HFFc6 (cell line): ENCODE measurements around the gene HES7. TPM values are rescaled to one million over a fixed set of nuclear protein-coding genes. Genes with fewer than 3 reads are reported as not detected.
A peak's percentile ranks its signal among the peaks of the same experiment; 100 is the strongest.

Experiments used
- DNase-seq: peaks from one replicate; pipeline ENCODE4 v3.0.0-alpha.2; 2018
- H3K27ac Mint-ChIP-seq: 2 replicates; pipeline ENCODE4 v1.8.0; 2020; ENCODE audit warnings: mild to moderate bottlenecking, mixed read lengths
- H3K27me3 Mint-ChIP-seq: 2 replicates; pipeline ENCODE4 v1.8.0; 2021; ENCODE audit warnings: mild to moderate bottlenecking, moderate library complexity, mixed read lengths; ENCODE audit not compliant: insufficient read depth
- H3K36me3 Mint-ChIP-seq: 2 replicates; pipeline ENCODE4 v1.8.0; 2021; ENCODE audit warnings: low read depth, mixed read lengths
- H3K4me1 Mint-ChIP-seq: 2 replicates; pipeline ENCODE4 v1.8.0; 2020; ENCODE audit warnings: low read depth, mixed read lengths
- H3K4me3 Mint-ChIP-seq: 2 replicates; pipeline ENCODE4 v1.8.0; 2020; ENCODE audit warnings: mild to moderate bottlenecking, moderate library complexity, mixed read lengths
- H3K9me3 Mint-ChIP-seq: 2 replicates; pipeline ENCODE4 v1.8.0; 2020; ENCODE audit warnings: mild to moderate bottlenecking, mixed read lengths
- total RNA-seq, 6 experiments: library from RNA; stranded (reverse); fragmentation: NEBNext Ultra II Directional; extraction: Animal tissue kit (Norgen Biotek cat#: 25700); gene quantifications; 2 replicates in 1 of 6; 3 replicates in 5 of 6; pipeline ENCODE4 v1.2.3, GENCODE V29; 2021
- TF ChIP-seq, protein P1 (sequence below): fragments of 200-600 bp; sonication (generic); IDR thresholded peaks from 2 replicates; pipeline ENCODE4 v1.5.0; 2021; ENCODE audit warnings: antibody characterized with exemption, mild to moderate bottlenecking

Gene HES7
- total RNA-seq, 6 experiments from 2014 or later = 0.24 to 0.54 (median 0.41) TPM

DNA sequence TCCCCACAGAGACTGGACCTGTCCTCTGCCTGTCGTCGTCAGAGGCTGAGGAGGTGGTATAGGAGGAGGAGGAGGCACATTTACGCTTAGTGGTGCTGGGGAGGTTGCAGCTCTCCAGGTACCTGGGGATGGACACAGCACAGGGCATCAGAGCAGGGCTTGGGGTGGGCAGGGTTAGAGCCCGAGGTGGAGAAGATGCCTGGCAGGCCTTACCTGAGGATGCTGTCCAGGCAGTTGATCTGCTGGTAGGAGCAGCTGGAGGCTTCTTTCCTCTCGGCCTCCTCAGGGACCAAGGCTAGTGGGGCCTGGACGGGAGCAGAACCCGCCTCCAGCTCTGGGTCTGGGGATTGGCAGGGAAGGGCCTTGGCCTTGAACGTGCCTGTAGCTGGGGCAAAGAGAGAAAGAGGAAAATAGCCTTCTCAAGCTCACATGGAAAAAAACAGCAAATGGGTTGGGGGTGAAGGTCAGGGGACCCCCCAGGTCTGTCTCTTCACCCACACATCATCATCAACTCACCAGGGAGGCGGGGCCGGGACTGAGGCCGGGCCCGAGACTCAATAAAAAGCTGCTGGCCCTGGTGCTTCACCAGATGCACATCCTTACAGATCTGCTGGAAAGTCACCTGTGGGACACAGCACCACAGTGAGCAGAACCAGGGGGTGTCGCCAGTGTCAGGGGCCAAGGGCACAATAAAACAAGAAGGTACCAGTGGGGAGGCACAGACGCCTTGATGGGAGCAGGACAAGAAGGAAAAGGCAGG is 22.7 kb upstream of the HES7 start:
- Mint-ChIP-seq H3K9me3 (no peaks in the 10 kb centered on the region), H3K4me3 (no peak overlapping the region), H3K27me3 (peaks cover 34% of the 10 kb centered on the region), H3K36me3 (peaks cover 20% of the 10 kb centered on the region), H3K4me1 (peaks cover 3% of the 10 kb centered on the region), H3K27ac (peak overlapping the region; percentile 10; the same call in 1 of the 2 replicates)
- no peak for DNase-seq
- TF ChIP-seq, protein P1, sequence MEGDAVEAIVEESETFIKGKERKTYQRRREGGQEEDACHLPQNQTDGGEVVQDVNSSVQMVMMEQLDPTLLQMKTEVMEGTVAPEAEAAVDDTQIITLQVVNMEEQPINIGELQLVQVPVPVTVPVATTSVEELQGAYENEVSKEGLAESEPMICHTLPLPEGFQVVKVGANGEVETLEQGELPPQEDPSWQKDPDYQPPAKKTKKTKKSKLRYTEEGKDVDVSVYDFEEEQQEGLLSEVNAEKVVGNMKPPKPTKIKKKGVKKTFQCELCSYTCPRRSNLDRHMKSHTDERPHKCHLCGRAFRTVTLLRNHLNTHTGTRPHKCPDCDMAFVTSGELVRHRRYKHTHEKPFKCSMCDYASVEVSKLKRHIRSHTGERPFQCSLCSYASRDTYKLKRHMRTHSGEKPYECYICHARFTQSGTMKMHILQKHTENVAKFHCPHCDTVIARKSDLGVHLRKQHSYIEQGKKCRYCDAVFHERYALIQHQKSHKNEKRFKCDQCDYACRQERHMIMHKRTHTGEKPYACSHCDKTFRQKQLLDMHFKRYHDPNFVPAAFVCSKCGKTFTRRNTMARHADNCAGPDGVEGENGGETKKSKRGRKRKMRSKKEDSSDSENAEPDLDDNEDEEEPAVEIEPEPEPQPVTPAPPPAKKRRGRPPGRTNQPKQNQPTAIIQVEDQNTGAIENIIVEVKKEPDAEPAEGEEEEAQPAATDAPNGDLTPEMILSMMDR = no peak

DNA sequence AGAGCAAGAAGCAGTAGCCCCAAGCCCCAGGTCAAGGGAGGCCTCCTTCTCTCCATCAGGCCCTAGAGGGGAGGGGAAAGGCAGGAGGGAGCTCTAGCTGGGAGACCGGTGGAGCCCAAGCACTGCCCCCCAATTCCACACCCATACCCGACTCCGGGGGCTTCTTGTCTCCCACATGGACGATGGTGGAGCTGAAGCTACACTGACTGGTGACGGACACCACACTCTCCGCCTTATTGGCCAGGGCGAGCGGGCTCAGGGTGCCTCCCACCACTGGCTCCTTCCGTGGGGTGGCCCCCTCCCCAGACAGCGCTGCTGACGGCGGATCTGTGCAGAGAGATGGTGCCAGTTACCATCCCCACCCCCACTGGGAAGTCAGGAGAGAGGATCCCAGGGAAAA is 21.9 kb upstream of the HES7 start:
- Mint-ChIP-seq H3K4me1 (no peaks in the 10 kb centered on the region; the same call in 1 of the 2 replicates), H3K36me3 (peaks cover 20% of the 10 kb centered on the region), H3K27me3 (peaks cover 38% of the 10 kb centered on the region), H3K4me3 (no peak overlapping the region), H3K9me3 (no peaks in the 10 kb centered on the region), H3K27ac (peak overlapping the region; percentile 18; the same call in 1 of the 2 replicates)
- TF ChIP-seq, protein P1 = no peak
- no peak for DNase-seq

DNA sequence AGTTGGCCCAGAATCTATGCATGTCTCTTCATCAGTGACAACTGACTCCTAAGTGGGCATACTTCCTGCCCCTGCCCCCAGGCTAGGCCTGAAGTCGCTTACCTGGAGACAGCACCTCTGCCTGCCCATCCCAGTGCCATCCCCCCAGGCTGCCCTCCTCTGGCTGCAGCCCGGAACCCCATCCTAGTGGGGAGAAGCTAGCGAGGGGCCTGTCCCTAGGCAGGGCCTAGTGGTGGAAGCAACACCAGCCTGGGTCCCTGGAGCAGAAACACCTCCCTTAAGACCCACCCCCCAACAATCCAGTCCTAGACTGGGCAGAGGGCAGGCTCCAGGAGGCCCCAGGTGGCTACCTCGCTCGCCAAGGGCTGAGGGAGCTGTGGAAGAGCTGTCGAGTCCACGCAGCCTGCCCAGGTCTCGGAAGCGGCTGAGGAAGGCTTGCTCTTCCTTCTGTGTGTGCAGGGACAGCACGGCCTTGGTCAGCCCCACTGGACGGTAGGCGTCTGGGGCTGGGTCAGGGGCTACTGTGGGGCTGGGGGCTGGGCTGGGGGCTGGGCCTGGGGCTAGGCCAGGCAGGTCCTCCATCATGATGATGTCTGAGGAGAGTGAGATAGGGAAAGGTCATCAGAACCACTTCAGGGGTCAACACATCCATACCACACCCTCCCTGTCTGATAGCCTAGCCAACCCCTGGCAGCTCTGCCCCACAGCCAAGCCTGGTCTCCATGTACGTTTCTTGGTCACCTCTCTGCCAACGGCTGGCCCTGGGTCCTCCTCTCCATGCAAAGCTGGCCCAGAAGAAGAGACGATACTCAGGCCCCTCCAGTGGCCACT is 20.7 kb upstream of the HES7 start:
- H3K36me3 Mint-ChIP-seq = peaks cover 20% of the 10 kb centered on the region
- H3K4me3 Mint-ChIP-seq = no peak overlapping the region
- no peak for DNase-seq
- TF ChIP-seq, protein P1 = no peak
- H3K4me1 Mint-ChIP-seq = no peaks in the 10 kb centered on the region
- H3K27ac Mint-ChIP-seq = no peak overlapping the region
- H3K9me3 Mint-ChIP-seq = no peaks in the 10 kb centered on the region
- peaks cover 36% of the 10 kb centered on the region for H3K27me3 Mint-ChIP-seq

DNA sequence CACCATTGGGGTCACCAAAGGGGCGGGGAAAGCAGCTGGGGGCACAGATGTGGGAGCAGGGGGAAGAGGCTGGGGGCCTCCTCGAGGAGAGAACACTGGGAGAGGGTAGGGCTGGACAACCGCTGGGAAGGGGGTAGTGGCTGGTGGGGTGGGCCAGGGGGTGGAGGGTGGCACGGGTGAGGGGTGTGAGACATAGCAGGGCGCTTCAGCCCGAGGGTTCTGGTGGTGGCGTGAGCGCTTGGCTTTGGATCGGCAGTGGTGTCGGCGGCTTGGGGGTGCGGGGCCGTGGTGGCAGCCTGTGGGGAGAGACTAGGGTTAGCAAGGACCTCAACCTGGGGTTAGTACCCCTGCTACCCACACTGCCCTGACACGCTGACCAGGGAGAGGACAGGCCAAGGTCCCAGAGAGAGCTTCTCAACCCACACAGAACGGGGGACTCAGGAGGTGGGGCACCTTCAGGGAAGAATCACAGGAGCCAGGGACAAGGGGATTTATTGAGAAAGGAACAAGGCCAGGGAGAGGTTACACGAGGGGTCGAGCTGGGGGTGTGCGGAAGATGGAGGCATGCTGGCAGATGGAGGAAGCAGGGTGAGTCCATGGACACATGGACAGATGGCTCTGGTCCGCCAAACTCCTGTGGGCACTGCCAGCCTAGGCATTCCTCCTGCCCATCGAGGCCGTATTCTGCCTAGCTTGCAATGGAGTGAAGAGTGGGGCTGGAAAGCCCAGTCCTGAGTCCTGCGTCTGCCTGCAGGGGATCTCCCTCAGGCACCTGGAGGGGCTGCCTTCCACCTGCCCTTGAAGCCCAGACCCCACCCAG is 19.9 kb upstream of the HES7 start:
- TF ChIP-seq, protein P1 = no peak
- DNase-seq = no peak
- Mint-ChIP-seq H3K4me3 (no peak overlapping the region), H3K4me1 (no peaks in the 10 kb centered on the region), H3K36me3 (peaks cover 20% of the 10 kb centered on the region), H3K27me3 (peaks cover 34% of the 10 kb centered on the region), H3K27ac (peak overlapping the region; percentile 8; the same call in 1 of the 2 replicates), H3K9me3 (no peaks in the 10 kb centered on the region)

DNA sequence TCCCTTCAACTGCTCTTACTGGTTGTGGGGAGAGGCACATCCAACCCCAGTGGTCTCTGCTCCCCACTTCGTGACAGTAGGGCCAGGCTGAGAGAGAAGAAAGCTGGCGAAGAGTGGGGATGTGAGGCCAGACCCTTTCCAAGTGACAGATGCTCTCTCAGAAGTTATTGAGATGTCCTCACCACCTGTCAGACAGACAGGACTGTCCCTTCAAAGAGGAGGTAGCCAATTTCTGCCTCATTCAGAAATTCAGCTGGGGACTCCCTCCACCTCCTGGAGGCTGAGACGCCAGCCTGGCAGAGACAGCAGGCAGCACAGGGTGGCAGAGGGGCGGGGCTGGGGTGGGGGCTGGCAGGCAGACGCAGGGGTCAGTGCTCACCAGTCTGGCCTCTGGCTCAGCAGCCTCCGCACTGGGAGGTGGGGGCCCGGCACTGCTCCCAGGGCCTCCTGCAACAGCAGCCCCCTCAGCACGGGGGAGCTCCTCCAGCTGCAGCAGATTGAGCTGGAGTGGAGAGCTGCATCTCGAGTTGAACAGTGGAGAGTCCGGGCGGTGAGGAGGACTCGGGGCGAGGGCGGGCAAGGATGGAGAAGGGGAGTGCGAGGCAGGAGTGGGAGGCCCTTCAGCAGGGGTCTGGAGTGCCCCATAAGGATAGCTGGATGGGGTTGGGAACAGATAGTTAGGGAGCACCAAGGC is 19.1 kb upstream of the HES7 start:
- DNase-seq = no peak
- H3K4me3 Mint-ChIP-seq = no peak overlapping the region
- peaks cover 29% of the 10 kb centered on the region for H3K27me3 Mint-ChIP-seq
- TF ChIP-seq, protein P1 = no peak
- no peak overlapping the region for H3K27ac Mint-ChIP-seq
- H3K36me3 Mint-ChIP-seq = peaks cover 20% of the 10 kb centered on the region
- H3K4me1 Mint-ChIP-seq = no peaks in the 10 kb centered on the region
- no peaks in the 10 kb centered on the region for H3K9me3 Mint-ChIP-seq
